ENCODE results near the gene POU6F2.

The POU6F2 gene

DNA sequence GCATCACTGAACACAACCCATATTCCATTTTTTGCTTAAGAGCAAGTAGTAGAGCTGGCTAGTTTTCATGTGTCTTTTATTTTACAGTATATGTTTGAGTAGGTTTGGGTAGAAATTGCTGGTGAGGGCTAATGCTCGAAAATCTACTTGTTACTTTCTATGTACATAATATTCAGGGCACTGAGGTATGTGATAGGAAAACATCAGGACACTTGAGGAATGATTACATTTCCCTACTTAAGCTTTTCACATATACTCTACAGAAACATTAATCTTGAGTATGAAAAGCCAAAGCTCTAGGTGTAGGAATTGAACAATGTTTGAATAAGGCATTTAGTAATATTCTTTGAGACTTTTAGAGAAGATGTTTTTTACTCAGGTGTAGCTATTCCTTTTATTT, 73.6 kb downstream of the POU6F2 start:
- intact Hi-C loops (cut with DNase I; ENCODE audit: low total_unique reads), result no loop called here
- no peaks in the 10 kb centered on the region for H3K27me3 ChIP-seq
- DNase-seq, result no peak
- no peaks in the 10 kb centered on the region for H3K4me1 ChIP-seq
- no peak overlapping the region for H3K4me3 ChIP-seq
- no peaks in the 10 kb centered on the region for H3K36me3 ChIP-seq
- no peak overlapping the region for H3K27ac ChIP-seq
- no peak for TF ChIP-seq CTCF (IDR thresholded peaks at IDR 0.05)
- H3K9me3 ChIP-seq, result peaks cover 0 to 7% (median 5%) of the 10 kb centered on the region in 3 donors

DNA sequence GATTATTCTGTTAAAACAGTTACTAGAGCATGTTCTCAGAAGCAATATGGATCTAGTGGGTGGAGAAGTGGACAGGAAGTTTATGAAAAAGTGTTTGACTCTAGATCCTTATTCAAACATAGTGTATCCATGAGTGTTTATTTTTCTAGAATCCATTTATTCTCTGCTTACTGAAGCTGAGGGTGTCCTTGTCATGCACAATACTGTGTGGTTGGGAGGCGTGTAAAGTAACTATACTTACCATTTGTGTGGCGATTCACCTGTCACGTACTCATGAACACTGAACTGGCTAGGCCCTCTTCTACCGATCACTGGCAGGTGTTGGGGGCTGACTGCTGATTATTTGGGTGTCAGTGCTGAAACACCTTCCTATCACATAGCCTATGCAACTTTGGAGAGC, 74.0 kb downstream of the POU6F2 start:
- no peak overlapping the region for H3K27ac ChIP-seq
- intact Hi-C loops (cut with DNase I; ENCODE audit: low total_unique reads), result no loop called here
- H3K27me3 ChIP-seq, result no peaks in the 10 kb centered on the region
- H3K4me3 ChIP-seq, result no peak overlapping the region
- H3K36me3 ChIP-seq, result no peaks in the 10 kb centered on the region
- no peak for DNase-seq
- no peak for TF ChIP-seq CTCF (IDR thresholded peaks at IDR 0.05)
- H3K9me3 ChIP-seq, result peaks cover 0 to 11% (median 7%) of the 10 kb centered on the region in 3 donors
- H3K4me1 ChIP-seq, result no peaks in the 10 kb centered on the region

- no peak for TF ChIP-seq CTCF (IDR thresholded peaks at IDR 0.05)
- Histone ChIP-seq H3K4me3 (no peak overlapping the region), H3K36me3 (no peaks in the 10 kb centered on the region), H3K9me3 (peaks cover 0 to 15% (median 7%) of the 10 kb centered on the region in 3 donors), H3K27ac (no peak overlapping the region), H3K4me1 (no peaks in the 10 kb centered on the region), H3K27me3 (no peaks in the 10 kb centered on the region)
- intact Hi-C loops (cut with DNase I; ENCODE audit: low total_unique reads), result no loop called here
- DNase-seq, result no peak
These were observed 77.0 kb downstream of the POU6F2 start for GRCh38 chr7:39054731-39055130.

DNA sequence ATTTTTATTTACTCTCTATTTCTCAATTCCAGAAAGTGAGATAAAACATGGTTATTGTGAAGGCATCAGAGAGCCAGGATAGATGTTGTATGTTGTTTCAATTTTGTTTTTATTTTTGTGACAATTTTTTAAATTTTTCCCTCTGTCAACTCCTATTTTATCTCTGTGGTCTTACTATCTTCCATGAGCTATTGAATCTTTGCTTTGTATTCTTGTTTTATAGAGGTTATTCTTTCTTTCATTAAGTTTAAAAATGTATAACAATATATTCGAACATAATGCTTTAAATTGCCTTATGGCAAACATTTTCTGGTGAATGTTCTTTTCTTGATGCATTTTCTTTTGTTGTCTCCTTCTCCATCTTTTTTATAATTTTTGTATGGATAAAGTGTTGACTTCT, 78.4 kb downstream of the POU6F2 start:
- Histone ChIP-seq H3K9me3 (peaks cover 0 to 15% (median 7%) of the 10 kb centered on the region in 3 donors), H3K27me3 (no peaks in the 10 kb centered on the region), H3K36me3 (no peaks in the 10 kb centered on the region), H3K27ac (no peak overlapping the region), H3K4me1 (no peaks in the 10 kb centered on the region), H3K4me3 (no peak overlapping the region)
- DNase-seq, result no peak
- no peak for TF ChIP-seq CTCF (IDR thresholded peaks at IDR 0.05)
- intact Hi-C loops (cut with DNase I; ENCODE audit: low total_unique reads), result no loop called here

- Histone ChIP-seq H3K4me1 (no peaks in the 10 kb centered on the region), H3K4me3 (no peak overlapping the region), H3K36me3 (no peaks in the 10 kb centered on the region), H3K27ac (no peak overlapping the region), H3K9me3 (no peaks in the 10 kb centered on the region), H3K27me3 (no peaks in the 10 kb centered on the region)
- DNase-seq, result no peak
- intact Hi-C loops (cut with DNase I; ENCODE audit: low total_unique reads), result no loop called here
- no peak for TF ChIP-seq CTCF (IDR thresholded peaks at IDR 0.05)
These were observed 85.1 kb downstream of the POU6F2 start for GRCh38 chr7:39062811-39063210.

GRCh38 chr7:39069031-39069430, 91.3 kb downstream of the POU6F2 start:
- no peak for DNase-seq
- Histone ChIP-seq H3K27me3 (no peaks in the 10 kb centered on the region), H3K9me3 (no peaks in the 10 kb centered on the region), H3K36me3 (no peaks in the 10 kb centered on the region), H3K4me1 (peaks cover 0 to 8% (median 4%) of the 10 kb centered on the region in 4 donors), H3K27ac (no peak overlapping the region), H3K4me3 (no peak overlapping the region)
- no peak for TF ChIP-seq CTCF (IDR thresholded peaks at IDR 0.05)
- intact Hi-C loops (cut with DNase I; ENCODE audit: low total_unique reads), result no loop called here
